Stomach smooth muscle (tissue), 2 donors: ENCODE measurements around the gene ADAR.

Experiments used
- H3K27ac ChIP-seq: one replicate; pipeline ENCODE4 v1.7.0; 2013; ENCODE audit warnings: mild to moderate bottlenecking, low read length, inconsistent platforms
- H3K27me3 ChIP-seq, 2 donors: one replicate each; pipeline ENCODE4 v1.7.0; 2013; ENCODE audit warnings: low read length in 2 of 2; ENCODE audit not compliant: insufficient read depth in 2 of 2, control insufficient read depth in 1 of 2
- H3K36me3 ChIP-seq, 2 donors: one replicate each; pipeline ENCODE4 v1.7.0; 2013; ENCODE audit warnings: low read length in 2 of 2; ENCODE audit not compliant: control insufficient read depth in 2 of 2, insufficient read depth in 2 of 2
- H3K4me1 ChIP-seq: one replicate; pipeline ENCODE4 v1.7.0; 2013; ENCODE audit warnings: low read length; ENCODE audit not compliant: control insufficient read depth, insufficient read depth
- H3K4me3 ChIP-seq, 2 donors: one replicate each; pipeline ENCODE4 v1.7.0; 2013; ENCODE audit warnings: low read length in 2 of 2
- H3K9ac ChIP-seq, 2 donors: one replicate each; pipeline ENCODE4 v1.7.0; 2013; ENCODE audit warnings: low read length in 2 of 2, mild to moderate bottlenecking in 1 of 2
- H3K9me3 ChIP-seq, 2 donors: one replicate each; pipeline ENCODE4 v1.7.0; 2013; ENCODE audit warnings: low read length in 2 of 2; ENCODE audit not compliant: control insufficient read depth in 2 of 2
- donor health status: healthy.
- donor health status: Pancreatic carcinoma.

The ADAR gene

DNA sequence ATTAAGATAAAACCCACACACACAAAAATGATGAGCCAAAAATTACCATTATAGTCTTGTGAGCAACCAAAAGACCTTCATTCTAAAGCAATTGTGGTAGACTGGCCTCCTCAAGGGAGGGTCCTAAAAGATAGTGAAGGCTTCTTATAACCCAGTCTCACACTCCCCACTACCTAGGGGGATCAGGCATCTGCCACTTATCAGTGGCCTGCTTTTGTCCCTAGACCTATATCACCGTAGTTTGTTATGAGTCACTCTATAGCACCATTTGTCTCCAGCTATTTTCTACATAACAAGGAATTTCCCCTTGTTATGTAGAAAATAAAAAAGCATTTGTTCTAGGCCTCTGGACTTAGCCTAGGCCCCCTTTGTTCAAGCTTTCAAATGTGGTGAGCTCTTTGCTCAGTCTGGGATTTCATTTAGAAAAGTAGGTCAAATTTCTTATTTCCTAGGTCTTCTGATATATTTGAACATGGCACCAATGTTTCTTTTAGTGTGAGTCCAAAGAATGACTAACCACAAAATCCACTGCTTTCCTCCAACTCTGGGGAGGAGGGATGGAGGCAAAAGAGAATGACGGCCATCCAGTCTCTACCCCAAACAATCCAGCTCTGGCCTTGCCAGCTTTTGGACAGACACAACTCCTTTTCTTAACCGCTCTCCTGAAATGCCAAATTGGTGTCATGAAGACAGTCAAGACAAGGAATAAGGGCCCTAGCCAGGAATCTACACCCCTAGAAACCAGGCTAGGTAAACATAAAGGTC lies 8.9 kb downstream of the ADAR start:
- H3K9ac ChIP-seq, result peak overlapping the region in 1 of 2 donors; percentile 36
- no peaks in the 10 kb centered on the region for H3K27me3 ChIP-seq
- H3K9me3 ChIP-seq, result no peaks in the 10 kb centered on the region
- H3K4me3 ChIP-seq, result no peak overlapping the region
- peaks cover 14% of the 10 kb centered on the region for H3K4me1 ChIP-seq
- H3K27ac ChIP-seq, result no peak overlapping the region
- peaks cover 56 to 59% of the 10 kb centered on the region in 2 donors for H3K36me3 ChIP-seq

DNA sequence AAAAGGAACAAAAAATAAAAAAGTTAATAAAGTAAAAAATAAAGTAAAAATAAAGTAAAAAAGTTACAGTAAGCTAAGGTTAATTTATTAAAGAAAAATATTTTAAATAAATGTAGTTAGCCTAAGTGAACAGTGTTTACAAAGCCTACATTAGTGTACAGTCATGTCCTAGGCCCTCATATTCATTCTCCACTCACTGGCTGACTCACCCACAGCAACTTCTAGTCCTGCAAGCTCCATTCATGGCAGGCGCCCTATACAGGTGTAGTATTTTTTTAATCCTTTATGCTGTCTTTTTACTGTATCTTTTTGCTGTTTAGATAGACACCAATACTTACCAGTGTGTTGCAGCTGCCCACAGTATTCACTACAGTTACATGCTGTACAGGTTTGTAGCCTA lies 12.4 kb downstream of the ADAR start:
- Histone ChIP-seq H3K4me3 (no peak overlapping the region), H3K36me3 (peaks cover 58 to 67% of the 10 kb centered on the region in 2 donors), H3K9ac (no peak overlapping the region), H3K27ac (no peak overlapping the region), H3K27me3 (no peaks in the 10 kb centered on the region), H3K4me1 (peaks cover 9% of the 10 kb centered on the region), H3K9me3 (no peaks in the 10 kb centered on the region)

DNA sequence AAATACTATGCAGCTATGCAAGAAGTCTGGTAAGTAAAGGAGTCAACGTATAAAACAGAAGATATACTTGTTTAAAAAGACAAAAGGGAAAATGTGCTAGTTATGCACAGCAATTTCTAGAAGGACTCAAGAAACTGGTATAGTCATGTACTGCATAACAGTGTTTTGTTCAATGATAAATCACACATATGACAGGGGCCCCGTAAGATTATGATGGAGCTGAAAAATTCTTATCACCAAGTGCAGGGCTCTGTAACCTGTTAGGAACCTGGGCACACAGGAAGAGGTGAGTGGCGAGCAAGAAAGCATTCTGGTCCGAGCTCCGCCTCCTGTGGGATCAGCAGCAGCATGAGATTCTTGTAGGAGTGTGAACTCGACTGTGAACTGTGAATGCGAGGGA lies 13.2 kb downstream of the ADAR start:
- Histone ChIP-seq H3K27ac (no peak overlapping the region), H3K27me3 (no peaks in the 10 kb centered on the region), H3K9me3 (no peaks in the 10 kb centered on the region), H3K36me3 (peaks cover 63 to 71% of the 10 kb centered on the region in 2 donors), H3K4me1 (peaks cover 7% of the 10 kb centered on the region), H3K4me3 (no peak overlapping the region), H3K9ac (no peak overlapping the region)

DNA sequence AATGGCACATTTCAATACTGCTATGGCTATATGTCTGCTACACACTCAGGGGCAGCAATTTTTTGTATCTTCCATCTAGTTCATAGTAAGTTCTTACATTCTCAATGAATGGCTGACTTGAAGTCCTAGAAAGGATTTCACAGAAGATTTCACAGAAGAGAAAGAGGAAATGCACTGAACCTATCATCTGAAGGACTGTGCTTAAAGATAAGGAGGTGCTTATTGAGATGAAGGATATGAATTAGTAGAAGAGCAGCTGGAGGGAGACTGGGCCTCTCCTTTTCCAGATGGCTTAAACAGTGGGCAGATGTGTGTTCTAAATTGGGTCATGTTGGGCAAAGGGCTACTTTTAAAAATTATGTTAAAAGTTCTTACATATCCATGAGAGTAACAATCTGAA lies 14.6 kb downstream of the ADAR start:
- H3K36me3 ChIP-seq, result peaks cover 74 to 80% of the 10 kb centered on the region in 2 donors

DNA sequence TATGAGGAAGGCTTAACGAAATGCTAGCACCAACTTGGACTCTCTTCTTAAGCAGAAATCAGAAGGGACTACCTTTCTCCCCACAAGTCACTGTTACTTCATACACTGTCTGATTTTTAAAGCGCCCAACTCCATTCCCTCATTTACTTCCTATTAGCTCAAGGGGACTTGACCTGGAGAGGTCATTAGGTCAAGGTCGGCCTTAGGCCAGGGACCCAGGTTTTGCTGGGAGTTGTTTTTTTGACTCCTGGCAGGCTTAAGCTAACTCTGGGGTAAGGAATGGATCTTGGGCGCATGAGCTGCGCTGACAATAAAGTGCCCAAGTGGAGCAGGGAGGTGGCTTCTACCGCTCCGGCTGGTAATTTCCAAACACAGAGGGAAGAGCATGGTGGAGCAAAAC lies 16.8 kb downstream of the ADAR start:
- no peaks in the 10 kb centered on the region for H3K4me1 ChIP-seq
- H3K27ac ChIP-seq, result no peak overlapping the region
- no peak overlapping the region for H3K4me3 ChIP-seq
- H3K9ac ChIP-seq, result no peak overlapping the region
- no peaks in the 10 kb centered on the region for H3K27me3 ChIP-seq
- H3K9me3 ChIP-seq, result no peaks in the 10 kb centered on the region
- peaks cover 76 to 79% of the 10 kb centered on the region in 2 donors for H3K36me3 ChIP-seq

More for the DNA sequence above, 14.6 kb downstream of the ADAR start:
- Histone ChIP-seq H3K9ac (no peak overlapping the region), H3K9me3 (no peaks in the 10 kb centered on the region), H3K27me3 (no peaks in the 10 kb centered on the region), H3K4me3 (no peak overlapping the region), H3K4me1 (no peaks in the 10 kb centered on the region), H3K27ac (no peak overlapping the region)

DNA sequence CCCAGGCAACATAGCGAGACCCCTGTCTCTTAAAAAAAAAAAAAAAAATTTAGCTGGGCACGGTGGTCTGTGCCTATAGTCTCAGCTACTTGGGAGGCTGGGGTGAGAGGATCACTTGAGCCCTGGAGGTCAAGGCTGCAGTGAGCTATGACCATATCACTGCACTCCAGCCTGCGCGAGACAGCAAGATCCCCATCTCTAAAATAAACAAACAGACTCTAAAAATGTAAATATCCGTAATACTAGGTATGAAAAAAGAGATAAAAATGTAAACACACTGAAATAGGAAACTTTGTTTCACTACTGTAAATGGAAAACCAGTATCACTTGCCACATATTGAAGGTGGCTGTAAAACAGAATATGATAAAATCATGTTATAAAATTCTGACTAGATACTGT lies 17.2 kb downstream of the ADAR start:
- Histone ChIP-seq H3K4me3 (no peak overlapping the region), H3K36me3 (peaks cover 77 to 79% of the 10 kb centered on the region in 2 donors), H3K9ac (no peak overlapping the region), H3K27ac (no peak overlapping the region), H3K4me1 (no peaks in the 10 kb centered on the region), H3K27me3 (no peaks in the 10 kb centered on the region), H3K9me3 (no peaks in the 10 kb centered on the region)

DNA sequence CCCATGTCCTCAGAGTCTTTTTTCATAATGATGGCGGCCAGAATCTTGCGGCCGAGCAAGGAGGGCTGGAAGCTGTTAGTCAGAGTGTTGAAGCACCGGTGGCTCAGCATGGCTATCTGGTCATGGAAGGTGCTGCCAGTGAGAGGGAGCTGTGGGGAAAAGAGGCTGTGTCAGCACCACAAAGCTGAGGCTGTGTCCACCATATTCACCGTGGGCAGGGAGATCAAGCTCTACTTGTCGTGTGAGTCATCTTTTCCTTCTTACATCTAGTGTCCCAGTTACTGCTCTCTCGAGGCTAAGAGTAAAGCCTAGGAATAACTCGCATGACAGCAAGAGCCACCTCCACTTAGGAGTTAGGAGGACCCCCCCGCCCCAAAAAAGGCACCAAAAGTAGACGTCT lies 18.2 kb downstream of the ADAR start:
- H3K9me3 ChIP-seq, result no peaks in the 10 kb centered on the region
- no peak overlapping the region for H3K9ac ChIP-seq
- peaks cover 80 to 83% of the 10 kb centered on the region in 2 donors for H3K36me3 ChIP-seq
- H3K27ac ChIP-seq, result no peak overlapping the region
- no peak overlapping the region for H3K4me3 ChIP-seq
- no peaks in the 10 kb centered on the region for H3K4me1 ChIP-seq
- no peaks in the 10 kb centered on the region for H3K27me3 ChIP-seq

DNA sequence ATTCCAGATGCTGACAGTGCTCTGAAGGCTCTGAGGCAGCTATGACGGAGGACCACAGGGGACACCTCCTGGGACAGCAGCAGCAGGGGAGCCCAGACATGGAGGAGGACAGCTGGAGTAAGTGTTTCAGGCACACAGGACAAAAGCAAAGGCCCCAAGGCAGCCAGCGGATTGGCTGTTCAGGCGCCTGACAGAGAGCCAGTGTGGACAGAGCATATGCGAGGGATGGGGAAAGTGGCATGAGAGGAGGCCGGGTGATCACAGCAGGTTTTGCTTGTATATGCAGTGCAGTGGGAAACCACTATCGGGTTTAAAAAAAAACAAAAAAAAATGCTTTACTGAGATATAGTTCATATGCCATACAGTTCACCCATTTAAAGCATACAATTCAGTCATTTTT lies 21.3 kb downstream of the ADAR start:
- Histone ChIP-seq H3K4me1 (no peaks in the 10 kb centered on the region), H3K36me3 (peaks cover 83 to 88% of the 10 kb centered on the region in 2 donors), H3K9me3 (no peaks in the 10 kb centered on the region), H3K27me3 (no peaks in the 10 kb centered on the region), H3K4me3 (no peak overlapping the region), H3K27ac (no peak overlapping the region), H3K9ac (peak overlapping the region in 1 of 2 donors; percentile 13)

DNA sequence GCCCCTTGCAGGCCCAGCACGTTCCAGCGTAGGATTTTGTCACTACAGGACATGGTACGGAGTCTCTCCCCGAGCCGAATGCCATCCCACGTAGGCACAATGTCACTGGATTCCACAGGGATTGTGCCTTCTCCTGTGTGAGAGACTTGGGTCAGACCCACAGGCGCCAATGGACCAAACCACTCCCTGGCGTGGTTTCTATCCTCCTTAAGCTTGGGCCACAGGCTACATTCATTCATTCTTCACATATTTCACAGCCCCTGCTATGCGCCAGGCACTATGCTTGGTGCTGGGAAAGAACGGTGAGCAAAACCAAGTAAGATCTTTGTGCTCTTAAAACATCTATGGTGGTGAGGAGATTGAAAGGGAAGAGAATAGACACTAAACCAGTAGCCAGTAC lies 21.8 kb downstream of the ADAR start:
- Histone ChIP-seq H3K27me3 (no peaks in the 10 kb centered on the region), H3K4me1 (no peaks in the 10 kb centered on the region), H3K27ac (no peak overlapping the region), H3K9me3 (no peaks in the 10 kb centered on the region), H3K4me3 (no peak overlapping the region), H3K36me3 (peaks cover 79 to 89% of the 10 kb centered on the region in 2 donors), H3K9ac (peak overlapping the region in 1 of 2 donors; percentile 13)

DNA sequence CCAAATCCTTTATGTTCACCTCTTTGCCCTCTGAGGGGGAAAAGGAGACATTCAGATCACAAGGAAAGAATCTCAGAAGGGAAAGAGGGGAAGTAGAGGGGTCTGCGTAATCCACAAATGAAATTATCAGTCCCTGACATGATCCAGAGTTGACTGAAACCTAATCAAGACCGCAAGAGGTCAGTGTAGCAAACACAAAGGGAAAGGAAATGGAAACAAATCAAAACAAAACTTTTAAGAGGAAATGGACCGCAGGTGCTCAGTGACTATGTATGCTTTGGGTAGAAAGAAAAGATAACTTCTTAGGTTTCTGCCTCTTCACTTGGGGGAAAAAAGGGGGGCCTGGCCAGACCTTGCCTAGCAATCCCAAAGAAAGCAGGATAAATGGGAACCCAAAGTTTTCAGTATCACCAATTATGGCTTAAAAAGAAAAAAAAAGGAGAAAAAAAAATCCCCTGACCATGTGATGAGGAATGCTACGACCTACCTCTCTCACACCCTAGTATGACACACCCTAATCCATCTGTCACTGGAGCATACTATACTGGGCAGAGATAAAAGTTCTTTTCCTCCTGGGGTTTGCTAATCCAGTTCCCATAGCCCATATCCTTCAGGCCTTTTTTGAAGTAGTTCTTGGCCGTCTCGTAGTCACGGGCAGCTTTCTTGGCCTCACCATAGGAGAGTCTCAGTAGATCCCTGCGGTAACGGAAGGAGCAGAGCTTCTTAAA lies 23.6 kb downstream of the ADAR start:
- H3K4me1 ChIP-seq, result no peaks in the 10 kb centered on the region
- peaks cover 83 to 88% of the 10 kb centered on the region in 2 donors for H3K36me3 ChIP-seq
- peak overlapping the region; percentile 31 for H3K27ac ChIP-seq
- H3K27me3 ChIP-seq, result no peaks in the 10 kb centered on the region
- H3K9ac ChIP-seq, result no peak overlapping the region
- H3K9me3 ChIP-seq, result no peaks in the 10 kb centered on the region
- H3K4me3 ChIP-seq, result no peak overlapping the region

DNA sequence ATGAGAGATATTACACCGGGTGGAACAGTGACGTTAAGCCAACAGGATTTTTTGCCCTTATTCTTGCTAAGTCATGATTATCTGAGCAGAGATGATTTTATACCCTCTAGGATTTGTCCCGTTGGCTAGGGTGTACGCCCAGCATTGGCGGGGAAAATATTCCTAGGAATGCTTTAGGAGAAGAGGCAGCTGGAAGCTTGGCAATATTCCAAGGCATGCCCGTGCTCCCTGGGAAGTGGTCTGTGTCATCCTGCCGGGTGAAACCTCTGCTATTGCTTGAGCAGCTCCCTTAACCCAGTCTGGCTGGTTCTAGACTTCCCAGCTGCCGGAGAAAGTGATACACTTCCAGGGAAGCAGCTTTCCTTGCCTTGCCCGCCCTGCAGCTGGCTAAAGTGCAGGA lies 24.2 kb downstream of the ADAR start:
- H3K4me1 ChIP-seq, result no peaks in the 10 kb centered on the region
- H3K9me3 ChIP-seq, result no peaks in the 10 kb centered on the region
- peak overlapping the region; percentile 31 for H3K27ac ChIP-seq
- peaks cover 80 to 86% of the 10 kb centered on the region in 2 donors for H3K36me3 ChIP-seq
- H3K4me3 ChIP-seq, result no peak overlapping the region
- H3K27me3 ChIP-seq, result no peaks in the 10 kb centered on the region
- no peak overlapping the region for H3K9ac ChIP-seq
